ENCODE data around the gene NPY1R. TPM values are rescaled to one million over a fixed set of nuclear protein-coding genes. Genes with fewer than 3 reads are reported as not detected.

The NPY1R gene
- total and polyA plus RNA-seq, 2 donors from 2014 or later = 19.2 to 32.9 TPM

DNA sequence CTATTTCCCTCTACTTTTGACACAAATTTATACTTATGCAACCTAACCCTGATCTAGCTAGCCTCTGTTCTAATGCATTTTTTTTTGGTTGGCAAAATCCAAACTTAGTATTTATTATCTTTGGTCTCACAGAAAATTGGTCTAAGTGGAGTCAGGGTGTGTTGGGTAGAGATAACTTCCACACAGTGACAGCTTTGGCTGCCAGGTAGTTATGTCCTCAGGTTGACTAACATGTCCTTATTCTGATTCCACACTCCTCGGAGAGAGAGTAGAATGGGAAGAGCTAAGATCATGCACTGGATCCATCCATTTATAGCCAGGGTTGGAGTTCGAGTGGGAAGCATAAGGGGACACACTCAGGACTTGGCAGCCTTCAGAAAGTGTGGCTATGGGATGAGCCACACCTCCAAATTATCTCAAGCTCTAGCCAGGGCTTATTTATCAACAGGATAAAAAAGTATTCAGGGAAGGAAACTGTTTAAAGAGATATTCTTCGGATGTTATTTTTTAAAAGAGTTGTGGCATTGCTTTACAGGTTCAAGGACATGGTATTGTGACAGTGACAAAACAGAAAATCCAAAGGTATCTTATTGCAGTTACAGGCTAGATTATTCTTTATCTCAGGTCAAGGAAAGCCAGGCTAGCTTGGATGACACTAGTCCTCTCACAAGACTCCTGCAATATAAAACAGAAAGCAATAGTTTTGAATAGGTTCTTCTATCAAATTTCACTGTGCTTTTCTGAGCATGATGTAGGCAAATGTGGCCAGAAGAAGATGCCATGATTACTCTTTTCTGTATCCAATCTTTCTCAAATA is 51.5 kb downstream of the NPY1R start:
- Histone ChIP-seq H3K4me3 (ENCODE audit: low read length in 3 of 3) (no peak overlapping the region), H3K36me3 (ENCODE audit: control insufficient read depth in 2 of 3, insufficient read depth in 3 of 3, low read length in 3 of 3) (no peaks in the 10 kb centered on the region), H3K27me3 (ENCODE audit: control insufficient read depth, insufficient read depth, low read length) (no peaks in the 10 kb centered on the region), H3K9me3 (ENCODE audit: control insufficient read depth in 2 of 3, insufficient read depth in 1 of 3, low read length in 3 of 3) (no peaks in the 10 kb centered on the region), H3K27ac (ENCODE audit: low read depth in 2 of 2, low read length in 2 of 2) (no peak overlapping the region), H3K9ac (ENCODE audit: low read length in 3 of 3) (no peak overlapping the region), H3K4me1 (ENCODE audit: control insufficient read depth in 2 of 3, insufficient read depth in 2 of 3, low read depth in 1 of 3, low read length in 3 of 3) (no peaks in the 10 kb centered on the region)
- FAIRE-seq (no peak), DNase-seq (no peak)
- TF ChIP-seq CTCF (IDR thresholded peaks at IDR 0.05; ENCODE audit: borderline replicate concordance, extremely low read depth, insufficient read depth) = no peak
- intact Hi-C loops (cut with DNase I) = no loop called here

- no peaks in the 10 kb centered on the region for H3K4me1 ChIP-seq (ENCODE audit: control insufficient read depth in 2 of 3, insufficient read depth in 2 of 3, low read depth in 1 of 3, low read length in 3 of 3)
- H3K4me3 ChIP-seq (ENCODE audit: low read length in 3 of 3) = no peak overlapping the region
- TF ChIP-seq CTCF (IDR thresholded peaks at IDR 0.05; ENCODE audit: borderline replicate concordance, extremely low read depth, insufficient read depth) = no peak
- FAIRE-seq (no peak), DNase-seq (no peak)
- H3K27me3 ChIP-seq (ENCODE audit: control insufficient read depth, insufficient read depth, low read length) = no peaks in the 10 kb centered on the region
- intact Hi-C loops (cut with DNase I) = no loop called here
- H3K9ac ChIP-seq (ENCODE audit: low read length in 3 of 3) = no peak overlapping the region
- H3K9me3 ChIP-seq (ENCODE audit: control insufficient read depth in 2 of 3, insufficient read depth in 1 of 3, low read length in 3 of 3) = no peaks in the 10 kb centered on the region
- H3K27ac ChIP-seq (ENCODE audit: low read depth in 2 of 2, low read length in 2 of 2) = no peak overlapping the region
- H3K36me3 ChIP-seq (ENCODE audit: control insufficient read depth in 2 of 3, insufficient read depth in 3 of 3, low read length in 3 of 3) = no peaks in the 10 kb centered on the region
These were observed 52.7 kb downstream of the NPY1R start for GRCh38 chr4:163279713-163280112.

- Histone ChIP-seq H3K4me1 (ENCODE audit: control insufficient read depth in 2 of 3, insufficient read depth in 2 of 3, low read depth in 1 of 3, low read length in 3 of 3) (no peaks in the 10 kb centered on the region), H3K9me3 (ENCODE audit: control insufficient read depth in 2 of 3, insufficient read depth in 1 of 3, low read length in 3 of 3) (no peaks in the 10 kb centered on the region), H3K9ac (ENCODE audit: low read length in 3 of 3) (no peak overlapping the region), H3K27ac (ENCODE audit: low read depth in 2 of 2, low read length in 2 of 2) (no peak overlapping the region), H3K27me3 (ENCODE audit: control insufficient read depth, insufficient read depth, low read length) (no peaks in the 10 kb centered on the region), H3K36me3 (ENCODE audit: control insufficient read depth in 2 of 3, insufficient read depth in 3 of 3, low read length in 3 of 3) (no peaks in the 10 kb centered on the region), H3K4me3 (ENCODE audit: low read length in 3 of 3) (no peak overlapping the region)
- intact Hi-C loops (cut with DNase I) = no loop called here
- FAIRE-seq (no peak), DNase-seq (no peak)
- no peak for TF ChIP-seq CTCF (IDR thresholded peaks at IDR 0.05; ENCODE audit: borderline replicate concordance, extremely low read depth, insufficient read depth)
These were observed 57.5 kb downstream of the NPY1R start for GRCh38 chr4:163274861-163275260.

Other genes with a start within 250 kb of the NPY1R start
- gene NAF1, start 165.7 kb downstream of the NPY1R start, total RNA-seq = 18.2 TPM
- gene NAF1, start 165.7 kb downstream of the NPY1R start, polyA plus RNA-seq (ENCODE audit: insufficient read depth, low read depth, low replicate concordance) = 5.0 TPM
- 3.0 TPM for gene NPY5R, start 11.3 kb upstream of the NPY1R start, total RNA-seq
- gene NPY5R, start 11.3 kb upstream of the NPY1R start, polyA plus RNA-seq (ENCODE audit: insufficient read depth, low read depth, low replicate concordance) = 1.2 TPM
- not detected for gene TKTL2, start 141.2 kb upstream of the NPY1R start, total RNA-seq
- gene TKTL2, start 141.2 kb upstream of the NPY1R start, polyA plus RNA-seq (ENCODE audit: insufficient read depth, low read depth, low replicate concordance) = not detected
- 26.9 TPM for gene TMA16, start 162.1 kb upstream of the NPY1R start, total RNA-seq
- gene TMA16, start 162.1 kb upstream of the NPY1R start, polyA plus RNA-seq (ENCODE audit: insufficient read depth, low read depth, low replicate concordance) = 12.8 TPM

Data from kidney (tissue), 14 donors.